H9 (cell line): ENCODE results near the gene MICAL3. TPM values are rescaled to one million over a fixed set of nuclear protein-coding genes. Genes with fewer than 3 reads are reported as not detected.

Experiments
- DNase-seq: peaks from one replicate; pipeline ENCODE4 v3.0.0-alpha.2; 2017
- H2AFZ ChIP-seq: one replicate; pipeline ENCODE4 v1.6.1; 2013; ENCODE audit warnings: mild to moderate bottlenecking, low read length, control low read depth, moderate library complexity
- H2AK5ac ChIP-seq: 2 replicates; pipeline ENCODE4 v1.6.1; 2013; ENCODE audit warnings: low read length, control low read depth, mixed read lengths; ENCODE audit not compliant: insufficient read length
- H2BK120ac ChIP-seq: one replicate; pipeline ENCODE4 v1.6.1; 2013; ENCODE audit warnings: low read depth, mild to moderate bottlenecking, low read length, control low read depth, inconsistent platforms; ENCODE audit not compliant: poor library complexity, severe bottlenecking
- H2BK12ac ChIP-seq: 2 replicates; pipeline ENCODE4 v1.6.1; 2013; ENCODE audit warnings: low read length, control low read depth, mixed read lengths, low read depth; ENCODE audit not compliant: insufficient read length
- H2BK15ac ChIP-seq: 2 replicates; pipeline ENCODE4 v1.6.1; 2013; ENCODE audit warnings: low read depth, low read length, control low read depth
- H2BK20ac ChIP-seq: one replicate; pipeline ENCODE4 v1.6.1; 2013; ENCODE audit warnings: low read depth, mild to moderate bottlenecking, low read length, control low read depth, inconsistent platforms; ENCODE audit not compliant: poor library complexity, severe bottlenecking
- H2BK5ac ChIP-seq: 2 replicates; pipeline ENCODE4 v1.6.1; 2013; ENCODE audit warnings: low read length, control low read depth, mixed read lengths; ENCODE audit not compliant: insufficient read length
- H3K14ac ChIP-seq: 2 replicates; pipeline ENCODE4 v1.6.1; 2013; ENCODE audit warnings: low read length, control low read depth; ENCODE audit not compliant: insufficient read depth
- H3K18ac ChIP-seq: 2 replicates; pipeline ENCODE4 v1.6.1; 2013; ENCODE audit warnings: low read depth, mild to moderate bottlenecking, mixed read lengths, low read length, control low read depth; ENCODE audit not compliant: insufficient read length
- H3K23ac ChIP-seq: 2 replicates; pipeline ENCODE4 v1.6.1; 2013; ENCODE audit warnings: low read length, control low read depth, mixed read lengths, low read depth; ENCODE audit not compliant: insufficient read length
- H3K23me2 ChIP-seq: 2 replicates; pipeline ENCODE4 v1.6.1; 2013; ENCODE audit warnings: low read depth, mild to moderate bottlenecking, mixed read lengths, low read length, control low read depth; ENCODE audit not compliant: insufficient read length, poor library complexity, severe bottlenecking
- H3K27ac ChIP-seq: 2 replicates; pipeline ENCODE4 v1.5.1; 2013; ENCODE audit warnings: low read length, control low read depth, mixed read lengths, low read depth; ENCODE audit not compliant: insufficient read length
- H3K27me3 ChIP-seq: 2 replicates; pipeline ENCODE4 v1.6.1; 2013; ENCODE audit warnings: low read length, control low read depth, inconsistent platforms; ENCODE audit not compliant: insufficient read depth
- H3K4ac ChIP-seq: 2 replicates; pipeline ENCODE4 v1.6.1; 2013; ENCODE audit warnings: low read depth, mild to moderate bottlenecking, control low read depth, inconsistent platforms, low read length, moderate library complexity
- H3K4me1 ChIP-seq: 2 replicates; pipeline ENCODE4 v1.6.1; 2013; ENCODE audit warnings: low read length, control low read depth, inconsistent platforms; ENCODE audit not compliant: insufficient read depth
- H3K4me2 ChIP-seq: 2 replicates; pipeline ENCODE4 v1.6.1; 2013; ENCODE audit warnings: low read length, control low read depth, mixed read lengths; ENCODE audit not compliant: insufficient read length, insufficient read depth
- H3K56ac ChIP-seq: 2 replicates; pipeline ENCODE4 v1.6.1; 2013; ENCODE audit warnings: low read depth, mild to moderate bottlenecking, mixed read lengths, low read length, control low read depth; ENCODE audit not compliant: insufficient read length
- H3K79me1 ChIP-seq: 2 replicates; pipeline ENCODE4 v1.6.1; 2013; ENCODE audit warnings: low read depth, mild to moderate bottlenecking, moderate library complexity, low read length, control low read depth, inconsistent platforms; ENCODE audit not compliant: insufficient read depth, poor library complexity, severe bottlenecking
- H3K79me2 ChIP-seq: 2 replicates; pipeline ENCODE4 v1.6.1; 2013; ENCODE audit warnings: low read length, control low read depth, inconsistent platforms; ENCODE audit not compliant: insufficient read depth
- H3K9ac ChIP-seq: 2 replicates; pipeline ENCODE4 v1.6.1; 2013; ENCODE audit warnings: low read length, control low read depth, mixed read lengths; ENCODE audit not compliant: insufficient read length; ENCODE audit errors: extremely low read depth
- H3K9me3 ChIP-seq: one replicate; pipeline ENCODE4 v1.6.1; 2013; ENCODE audit warnings: low read depth, low read length, inconsistent platforms; ENCODE audit not compliant: control insufficient read depth
- H3T11ph ChIP-seq: one replicate; pipeline ENCODE4 v1.6.1; 2013; ENCODE audit warnings: mild to moderate bottlenecking, low read length, control low read depth, inconsistent platforms
- H4K20me1 ChIP-seq: one replicate; pipeline ENCODE4 v1.6.1; 2013; ENCODE audit not compliant: control insufficient read depth, insufficient read length, insufficient read depth
- H4K5ac ChIP-seq: 2 replicates; pipeline ENCODE4 v1.6.1; 2013; ENCODE audit warnings: low read depth, mild to moderate bottlenecking, mixed read lengths, low read length, control low read depth; ENCODE audit not compliant: insufficient read length
- H4K8ac ChIP-seq: replicated peaks from 2 replicates; pipeline ENCODE4 v1.6.1; 2013; ENCODE audit warnings: low read length, control low read depth, mixed read lengths, low read depth; ENCODE audit not compliant: insufficient read length
- H4K91ac ChIP-seq: 2 replicates; pipeline ENCODE4 v1.6.1; 2013; ENCODE audit warnings: low read depth, mild to moderate bottlenecking, moderate library complexity, mixed read lengths, low read length, control low read depth; ENCODE audit not compliant: insufficient read length
- H3K27ac Mint-ChIP-seq, 3 experiments: 2 replicates in 2 of 3; 3 replicates in 1 of 3; pipeline ENCODE4 v1.8.0; 2020 to 2021; ENCODE audit warnings: mixed read lengths in 3 of 3, mild to moderate bottlenecking in 1 of 3, moderate library complexity in 1 of 3
- H3K27me3 Mint-ChIP-seq: 2 replicates; pipeline ENCODE4 v1.8.0; 2021; ENCODE audit warnings: low read depth, mild to moderate bottlenecking, moderate library complexity, mixed read lengths
- H3K36me3 Mint-ChIP-seq, 3 experiments: 2 replicates in 2 of 3; 3 replicates in 1 of 3; pipeline ENCODE4 v1.8.0; 2020 to 2021; ENCODE audit warnings: low read depth in 3 of 3, mixed read lengths in 3 of 3; ENCODE audit not compliant: insufficient read depth in 1 of 3
- H3K4me1 Mint-ChIP-seq, 2 experiments: 2 replicates each; pipeline ENCODE4 v1.8.0; 2020; ENCODE audit warnings: mixed read lengths in 2 of 2
- H3K4me3 Mint-ChIP-seq, 2 experiments: 2 replicates in 1 of 2; 3 replicates in 1 of 2; pipeline ENCODE4 v1.8.0; 2020 to 2021; ENCODE audit warnings: mild to moderate bottlenecking in 2 of 2, mixed read lengths in 2 of 2, moderate library complexity in 1 of 2
- H3K9me3 Mint-ChIP-seq, 2 experiments: 2 replicates in 1 of 2; 3 replicates in 1 of 2; pipeline ENCODE4 v1.8.0; 2020; ENCODE audit warnings: mild to moderate bottlenecking in 2 of 2, mixed read lengths in 2 of 2, moderate library complexity in 1 of 2
- CTCF ChIP-seq: fragments of 200-600 bp; sonication (generic); conservative IDR thresholded peaks from 3 replicates; pipeline ENCODE4 v1.8.0; 2021; ENCODE audit warnings: antibody characterized with exemption, mild to moderate bottlenecking
- WGBS: extraction: QIAGEN DNeasy Blood & Tissue Kit; methylation state at CpG from one replicate; pipeline ENCODE4 v1.1.7; 2013; ENCODE audit warnings: missing lambda C conversion rate, low lambda C conversion rate, mixed read lengths; ENCODE audit not compliant: insufficient read length; ENCODE audit errors: extremely low coverage; 5-methylcytosine and 5-hydroxymethylcytosine counted together
- total RNA-seq: library from RNA; stranded (reverse); gene quantifications from 2 replicates; pipeline ENCODE4 v1.2.1, GENCODE V29; 2021

The MICAL3 gene
- total RNA-seq, 1 experiment from 2014 or later: 50.2 TPM

- no CpG with 5 or more reads among the region's 32 CpGs for WGBS
- H3K27me3 ChIP-seq: peaks cover 10% of the 10 kb centered on the region; the same call in 1 of the 2 replicates
- Mint-ChIP-seq H3K9me3 (no peaks in the 10 kb centered on the region), H3K27me3 (peaks cover 56% of the 10 kb centered on the region), H3K36me3 (peaks cover 22 to 73% (median 42%) of the 10 kb centered on the region in 3 experiments; a peak in 6 of 7 replicates), H3K4me3 (no peak overlapping the region), H3K27ac (no peak overlapping the region), H3K4me1 (no peaks in the 10 kb centered on the region)
- no peaks in the 10 kb centered on the region for H3K4me1 ChIP-seq
- no peak overlapping the region for H3T11ph ChIP-seq
- H3K4me2 ChIP-seq: no peak overlapping the region
- H2AK5ac ChIP-seq: no peak overlapping the region
- H2BK120ac ChIP-seq: no peak overlapping the region
- no peak overlapping the region for H2BK5ac ChIP-seq
- H3K9me3 ChIP-seq: no peaks in the 10 kb centered on the region
- no peak overlapping the region for H3K18ac ChIP-seq
- no peak overlapping the region for H3K9ac ChIP-seq
- H3K23ac ChIP-seq: no peak overlapping the region
- no peak overlapping the region for H4K91ac ChIP-seq
- H4K20me1 ChIP-seq: no peaks in the 10 kb centered on the region
- no peak overlapping the region for H3K27ac ChIP-seq
- H3K56ac ChIP-seq: no peak overlapping the region
- no peak for TF ChIP-seq CTCF
- DNase-seq: no peak
- no peak overlapping the region; the same call in 1 of the 2 replicates for H3K14ac ChIP-seq
- no peaks in the 10 kb centered on the region for H3K79me1 ChIP-seq
- no peak overlapping the region for H2BK12ac ChIP-seq
- no peaks in the 10 kb centered on the region for H3K23me2 ChIP-seq
- no peaks in the 10 kb centered on the region for H3K79me2 ChIP-seq
- H2BK20ac ChIP-seq: no peak overlapping the region
- no peak overlapping the region for H4K8ac ChIP-seq
- H2BK15ac ChIP-seq: no peak overlapping the region
- no peak overlapping the region for H2AFZ ChIP-seq
- no peak overlapping the region for H4K5ac ChIP-seq
- no peak overlapping the region for H3K4ac ChIP-seq
Observed at GRCh38 chr22:17871726-17872458, 152.5 kb downstream of the MICAL3 start.
